ENCODE results near the gene MUC5AC.

Gene MUC5AC

GRCh38 chr11:1197431-1197885 is 39.7 kb downstream of the MUC5AC start:
- no peak for DNase-seq (ENCODE audit: low read depth)

GRCh38 chr11:1197886-1198560 is 40.3 kb downstream of the MUC5AC start:
- no peak for DNase-seq (ENCODE audit: low read depth)

- DNase-seq (ENCODE audit: low read depth), result no peak
Measured at GRCh38 chr11:1198561-1199240, 40.9 kb downstream of the MUC5AC start.

GRCh38 chr11:1199241-1199750 is 41.5 kb downstream of the MUC5AC start:
- no peak for DNase-seq (ENCODE audit: low read depth)

- no peak for DNase-seq (ENCODE audit: low read depth)
Measured at GRCh38 chr11:1199751-1200610, 42.2 kb downstream of the MUC5AC start.

GRCh38 chr11:1200611-1201191 is 42.9 kb downstream of the MUC5AC start:
- no peak for DNase-seq (ENCODE audit: low read depth)

GRCh38 chr11:1201395-1202153 is 43.8 kb downstream of the MUC5AC start:
- DNase-seq (ENCODE audit: low read depth), result no peak

GRCh38 chr11:1202154-1202775 is 44.5 kb downstream of the MUC5AC start:
- no peak for DNase-seq (ENCODE audit: low read depth)

GRCh38 chr11:1202776-1203504 is 45.2 kb downstream of the MUC5AC start:
- no peak for DNase-seq (ENCODE audit: low read depth)

- no peak for DNase-seq (ENCODE audit: low read depth)
Measured at GRCh38 chr11:1203505-1204271, 45.9 kb downstream of the MUC5AC start.

GRCh38 chr11:1204381-1205101 is 46.8 kb downstream of the MUC5AC start:
- DNase-seq (ENCODE audit: low read depth), result no peak

- DNase-seq (ENCODE audit: low read depth), result no peak
Measured at GRCh38 chr11:1205121-1205986, 47.6 kb downstream of the MUC5AC start.

- no peak for DNase-seq (ENCODE audit: low read depth)
Measured at GRCh38 chr11:1205987-1206331, 48.2 kb downstream of the MUC5AC start.

- DNase-seq (ENCODE audit: low read depth), result no peak
Measured at GRCh38 chr11:1206391-1207271, 48.9 kb downstream of the MUC5AC start.

- no peak for DNase-seq (ENCODE audit: low read depth)
Measured at GRCh38 chr11:1207401-1208143, 49.8 kb downstream of the MUC5AC start.

GRCh38 chr11:1208144-1208393 is 50.3 kb downstream of the MUC5AC start:
- DNase-seq (ENCODE audit: low read depth), result no peak
